ENCODE data around the gene OOSP3.

GRCh38 chr11:59898650-59899049 is 20.1 kb downstream of the OOSP3 start:
- TF ChIP-seq CTCF (IDR thresholded peaks at IDR 0.05): no peak
- no peak for TF ChIP-seq MAX (CRISPR knock-in tag; IDR thresholded peaks at IDR 0.05)
- TF ChIP-seq FOXP4 (CRISPR knock-in tag; IDR thresholded peaks at IDR 0.05): no peak
- TF ChIP-seq RORB (CRISPR knock-in tag; IDR thresholded peaks at IDR 0.05): no peak
- no peak for TF ChIP-seq ZNF281 (CRISPR knock-in tag; IDR thresholded peaks at IDR 0.05)
- no peak for TF ChIP-seq MLX (CRISPR knock-in tag; IDR thresholded peaks at IDR 0.05)
- no peak for TF ChIP-seq CBFB (CRISPR knock-in tag; IDR thresholded peaks at IDR 0.05; ENCODE audit: low read depth)
- no peak for TF ChIP-seq JUN (CRISPR knock-in tag; IDR thresholded peaks at IDR 0.05)
- TF ChIP-seq TEAD4 (CRISPR knock-in tag; IDR thresholded peaks at IDR 0.05): no peak
- TF ChIP-seq USF1 (CRISPR knock-in tag; IDR thresholded peaks at IDR 0.05): no peak
